GM12878 (cell line): ENCODE measurements around the gene MEIS1. TPM values are rescaled to one million over a fixed set of nuclear protein-coding genes. Genes with fewer than 3 reads are reported as not detected.

Source experiments
- ATAC-seq: fragments of 200-7000 bp; cut with Tn5 transposase; 3 replicates; pipeline ENCODE4 v1.9.1; 2020; ENCODE audit warnings: mild to moderate bottlenecking, moderate library complexity
- BruUV-seq: library from RNA; stranded (reverse); fragments of 400-500 nt; replicated peaks from 2 replicates; lab custom pipeline; 2021; lab: Mats Ljungman, UMichigan
- CTCF ChIA-PET: fragments of 300-600 bp; sonication (Branson Sonifier 250); formaldehyde crosslinking; extraction: SDS; loops from one replicate; lab custom pipeline; 2021; ENCODE audit warnings: inconsistent platforms; lab: Yijun Ruan, JAX
- POLR2A ChIA-PET: fragments of 350-600 bp; formaldehyde crosslinking; extraction: SDS; loops from one replicate; lab custom pipeline; 2021; ENCODE audit warnings: inconsistent platforms; lab: Charles Lee
- RAD21 ChIA-PET: fragments of 300-600 bp; sonication (Branson Sonifier 250); formaldehyde crosslinking; loops from one replicate; lab custom pipeline; 2023; ENCODE audit warnings: antibody characterized with exemption; ENCODE audit not compliant: unreplicated experiment; lab: Charles Lee
- SMC1A ChIA-PET: fragments of 300-600 bp; sonication (Branson Sonifier 250); formaldehyde crosslinking; loops from one replicate; lab custom pipeline; 2023; ENCODE audit not compliant: unreplicated experiment, uncharacterized antibody; lab: Charles Lee
- DNase-seq: peaks from one replicate; pipeline ENCODE4 v3.0.0-alpha.2; 2011; ENCODE audit warnings: low read depth, low spot score
- FAIRE-seq: peaks from 3 replicates; lab custom pipeline; 2011; peaks lifted over from hg19 to GRCh38; lab: Jason Lieb, UNC
- H2AFZ ChIP-seq: 2 replicates; pipeline ENCODE4 v1.6.0; 2011; ENCODE audit warnings: low read depth, low read length, control low read depth; ENCODE audit not compliant: control insufficient read depth
- H3K27ac ChIP-seq: 2 replicates; pipeline ENCODE4 v1.5.1; 2011; ENCODE audit warnings: control low read depth; ENCODE audit not compliant: control insufficient read depth, insufficient read depth
- H3K27me3 ChIP-seq, 2 experiments: replicated peaks in 1 of 2; 2 replicates each; pipeline versions ENCODE4 v1.6.0 to v1.6.1; 2011; ENCODE audit warnings: low read length in 1 of 2; ENCODE audit not compliant: control insufficient read depth in 2 of 2, insufficient read depth in 2 of 2
- H3K36me3 ChIP-seq, 2 experiments: 2 replicates each; pipeline ENCODE4 v1.5.1; 2011; ENCODE audit warnings: low read length in 1 of 2; ENCODE audit not compliant: control insufficient read depth in 2 of 2, insufficient read depth in 2 of 2
- H3K4me1 ChIP-seq: 2 replicates; pipeline ENCODE4 v1.6.1; 2011; ENCODE audit warnings: mild to moderate bottlenecking, low read length, moderate library complexity, mixed read lengths; ENCODE audit not compliant: control insufficient read depth, insufficient read depth
- H3K4me2 ChIP-seq: 2 replicates; pipeline ENCODE4 v1.6.0; 2011; ENCODE audit warnings: control low read depth; ENCODE audit not compliant: control insufficient read depth, insufficient read depth
- H3K4me3 ChIP-seq: fragments of 200-600 bp; sonication (generic); 2 replicates; pipeline ENCODE4 v1.5.1; 2016
- H3K79me2 ChIP-seq: 2 replicates; pipeline ENCODE4 v1.6.0; 2011; ENCODE audit warnings: low read length; ENCODE audit not compliant: control insufficient read depth, insufficient read depth
- H3K9ac ChIP-seq: 2 replicates; pipeline ENCODE4 v1.8.0; 2011; ENCODE audit warnings: low read length, control low read depth, mixed read lengths; ENCODE audit not compliant: control insufficient read depth, insufficient read depth
- H3K9me3 ChIP-seq: replicated peaks from 3 replicates; pipeline ENCODE4 v1.5.1; 2011; ENCODE audit warnings: mild to moderate bottlenecking, low read length; ENCODE audit not compliant: control insufficient read depth, insufficient read depth
- H4K20me1 ChIP-seq: 2 replicates; pipeline ENCODE4 v1.6.0; 2011; ENCODE audit not compliant: control insufficient read depth, insufficient read depth
- ASH2L ChIP-seq: fragments of 300-600, 200-600 bp; sonication (generic); IDR thresholded peaks from 2 replicates; pipeline ENCODE4 v1.6.1; 2017; ENCODE audit warnings: low read depth, mild to moderate bottlenecking, borderline replicate concordance
- BMI1 ChIP-seq: fragments of 450-650 bp; IDR thresholded peaks from 2 replicates; pipeline ENCODE4 v1.6.1; 2016; ENCODE audit warnings: mild to moderate bottlenecking, moderate library complexity, borderline replicate concordance
- CTCF ChIP-seq, 3 experiments: IDR thresholded peaks in 2 of 3; conservative IDR thresholded peaks in 1 of 3; 2 replicates each; pipeline ENCODE4 v1.5.1; 2011; ENCODE audit warnings: low read depth in 3 of 3, low read length in 3 of 3, mild to moderate bottlenecking in 3 of 3, control low read depth in 2 of 3, moderate library complexity in 2 of 3, inconsistent platforms in 1 of 3, mixed read lengths in 1 of 3; ENCODE audit not compliant: control insufficient read depth in 2 of 3, insufficient read depth in 1 of 3; ENCODE audit errors: extremely low read depth in 1 of 3
- EZH2 ChIP-seq: IDR thresholded peaks from 2 replicates; pipeline ENCODE4 v1.6.1; 2012; ENCODE audit warnings: low read depth, mild to moderate bottlenecking, control low read depth, inconsistent platforms, low read length, borderline replicate concordance; ENCODE audit not compliant: control insufficient read depth
- HCFC1 ChIP-seq: fragments of 150-350 bp; IDR thresholded peaks from 2 replicates; pipeline ENCODE4 v1.6.1; 2014; ENCODE audit warnings: low read length
- IRF3 ChIP-seq: fragments of 450-650 bp; IDR thresholded peaks from 2 replicates; pipeline ENCODE4 v1.6.1; 2014; ENCODE audit warnings: mild to moderate bottlenecking
- IRF4 ChIP-seq: IDR thresholded peaks from 2 replicates; pipeline ENCODE4 v1.6.1; 2011; ENCODE audit warnings: low read depth, low read length
- NKRF ChIP-seq: fragments of 450-650 bp; conservative IDR thresholded peaks from 2 replicates; pipeline ENCODE4 v1.6.1; 2017; ENCODE audit warnings: mild to moderate bottlenecking, moderate library complexity
- POLR2AphosphoS2 ChIP-seq: IDR thresholded peaks from 2 replicates; pipeline ENCODE4 v1.6.1; 2011; ENCODE audit warnings: low read depth, mild to moderate bottlenecking, low read length, improper control_type of control experiment, moderate library complexity
- SREBF2 ChIP-seq: IDR thresholded peaks from 2 replicates; pipeline ENCODE4 v1.6.1; 2012; ENCODE audit warnings: mild to moderate bottlenecking, low read length
- STAT1 ChIP-seq: fragments of 450-650 bp; conservative IDR thresholded peaks from 2 replicates; pipeline ENCODE4 v1.6.1; 2014; ENCODE audit warnings: antibody characterized with exemption, mild to moderate bottlenecking
- SUZ12 ChIP-seq: fragments of 200-600 bp; sonication (generic); IDR thresholded peaks from one replicate; pipeline ENCODE4 v1.6.1; 2018; ENCODE audit warnings: antibody characterized with exemption, mild to moderate bottlenecking; ENCODE audit not compliant: unreplicated experiment
- ZZZ3 ChIP-seq: IDR thresholded peaks from 2 replicates; pipeline ENCODE4 v1.6.1; 2011; ENCODE audit warnings: low read depth; ENCODE audit not compliant: control insufficient read depth, insufficient read length
- WGBS: methylation state at CpG from one replicate; pipeline ENCODE4 v1.1.6; 2016; ENCODE audit warnings: low lambda C conversion rate; ENCODE audit not compliant: insufficient replicate concordance, insufficient coverage; ENCODE audit errors: missing lambda C conversion rate; 5-methylcytosine and 5-hydroxymethylcytosine counted together
- in situ Hi-C: fragments of 300-500 bp; cut with MboI; formaldehyde crosslinking; loops from 9 replicates; pipeline ENCODE4 v1.14.3; 2018; ENCODE audit warnings: mixed read lengths
- intact Hi-C: fragments of 100-400 bp; cut with micrococcal nuclease; formaldehyde crosslinking; loops from one replicate; pipeline ENCODE4 v1.14.2; 2022; ENCODE audit not compliant: unreplicated experiment
- polyA plus RNA-seq, 11 experiments: library from polyadenylated mRNA; depleted of rRNA in 4 of 11; unstranded in 6 of 11; stranded (reverse) in 5 of 11; fragments of >200 nt; fragmentation: Nextera tagmentation in 4 of 11; fragmentation: Illumina TruSeq in 1 of 11; extraction: Ambion mirVana in 4 of 11; extraction: Trizol in 1 of 11; gene quantifications; 1 replicate in 1 of 11; 2 replicates in 10 of 11; pipeline versions ENCODE4 v1.2.1 to v1.2.3, GENCODE V29; 2011 to 2016; ENCODE audit warnings: inconsistent platforms in 2 of 11, missing spikeins in 2 of 11, low read depth in 1 of 11
- total RNA-seq, 4 experiments: library from RNA; depleted of rRNA in 3 of 4; stranded (reverse); fragments of >200 nt in 3 of 4; fragmentation: Illumina TruSeq in 1 of 4; extraction: Trizol in 1 of 4; gene quantifications; 2 replicates each; pipeline versions ENCODE4 v1.2.1 to v1.2.3, GENCODE V29; 2013 to 2021

The MEIS1 gene
- total and polyA plus RNA-seq, 10 of the 15 experiments (the other 5 are each of a cell fraction or from before 2014, with no cell fraction given): 0.04 to 0.31 (median 0.14) TPM; not detected in 6

- CTCF ChIA-PET: no interaction called here
- intact Hi-C loops: no loop called here
- Histone ChIP-seq H2AFZ (no peak overlapping the region), H3K4me2 (no peak overlapping the region), H4K20me1 (no peaks in the 10 kb centered on the region), H3K79me2 (no peaks in the 10 kb centered on the region), H3K36me3 (no peaks in the 10 kb centered on the region), H3K9me3 (no peaks in the 10 kb centered on the region), H3K27ac (no peak overlapping the region), H3K4me3 (no peak overlapping the region), H3K4me1 (no peaks in the 10 kb centered on the region), H3K27me3 (no peaks in the 10 kb centered on the region; a peak in 1 of 4 replicates), H3K9ac (no peak overlapping the region)
- DNase-seq (no peak), FAIRE-seq (no peak), ATAC-seq (no peak)
- POLR2A ChIA-PET: interaction anchor here (0.9 kb wide), 1 partner anchor 9 kb away, joined by 3 read pairs; no protein-coding TSS in a partner anchor
- SMC1A ChIA-PET: no interaction called here
- in situ Hi-C loops: no loop called here
- no TSS peak for BruUV-seq
- RAD21 ChIA-PET: no interaction called here
- 0% methylated on average over 4 of the region's 4 CpGs for WGBS
- TF ChIP-seq SUZ12: no peak
- peak; percentile 63 for TF ChIP-seq BMI1
Observed at GRCh38 chr2:66569321-66569851, 134.5 kb downstream of the MEIS1 start.

GRCh38 chr2:66569974-66570373 is 135.0 kb downstream of the MEIS1 start:
- H3K79me2 ChIP-seq: no peaks in the 10 kb centered on the region
- ChIA-PET POLR2A (no interaction called here), CTCF (no interaction called here), RAD21 (no interaction called here), SMC1A (no interaction called here)
- FAIRE-seq (no peak), DNase-seq (no peak), ATAC-seq (no peak)
- 0% methylated on average over 2 of the region's 2 CpGs for WGBS
- no peaks in the 10 kb centered on the region; a peak in 1 of 4 replicates for H3K27me3 ChIP-seq
- in situ Hi-C loops: no loop called here
- H4K20me1 ChIP-seq: no peaks in the 10 kb centered on the region
- no peaks in the 10 kb centered on the region for H3K4me1 ChIP-seq
- H3K27ac ChIP-seq: no peak overlapping the region
- no TSS peak for BruUV-seq
- intact Hi-C loops: no loop called here
- no peak overlapping the region for H3K4me3 ChIP-seq
- H3K4me2 ChIP-seq: no peak overlapping the region
- H2AFZ ChIP-seq: no peak overlapping the region
- H3K9me3 ChIP-seq: no peaks in the 10 kb centered on the region
- H3K36me3 ChIP-seq: no peaks in the 10 kb centered on the region
- no peak overlapping the region for H3K9ac ChIP-seq
- TF ChIP-seq ASH2L (no peak), SREBF2 (no peak), ZZZ3 (no peak), EZH2 (no peak), STAT1 (no peak), POLR2AphosphoS2 (no peak), IRF3 (no peak), HCFC1 (no peak), IRF4 (no peak), CTCF (IDR thresholded peaks at IDR 0.05 in 2 of 3, conservative IDR thresholded peaks at IDR 0.05 in 1 of 3; ENCODE audit: control insufficient read depth in 2 of 3, extremely low read depth in 1 of 3, insufficient read depth in 1 of 3, low read depth in 3 of 3, low read length in 3 of 3) (no peak), NKRF (no peak)
